ENCODE data around the gene TLR1.

DNA sequence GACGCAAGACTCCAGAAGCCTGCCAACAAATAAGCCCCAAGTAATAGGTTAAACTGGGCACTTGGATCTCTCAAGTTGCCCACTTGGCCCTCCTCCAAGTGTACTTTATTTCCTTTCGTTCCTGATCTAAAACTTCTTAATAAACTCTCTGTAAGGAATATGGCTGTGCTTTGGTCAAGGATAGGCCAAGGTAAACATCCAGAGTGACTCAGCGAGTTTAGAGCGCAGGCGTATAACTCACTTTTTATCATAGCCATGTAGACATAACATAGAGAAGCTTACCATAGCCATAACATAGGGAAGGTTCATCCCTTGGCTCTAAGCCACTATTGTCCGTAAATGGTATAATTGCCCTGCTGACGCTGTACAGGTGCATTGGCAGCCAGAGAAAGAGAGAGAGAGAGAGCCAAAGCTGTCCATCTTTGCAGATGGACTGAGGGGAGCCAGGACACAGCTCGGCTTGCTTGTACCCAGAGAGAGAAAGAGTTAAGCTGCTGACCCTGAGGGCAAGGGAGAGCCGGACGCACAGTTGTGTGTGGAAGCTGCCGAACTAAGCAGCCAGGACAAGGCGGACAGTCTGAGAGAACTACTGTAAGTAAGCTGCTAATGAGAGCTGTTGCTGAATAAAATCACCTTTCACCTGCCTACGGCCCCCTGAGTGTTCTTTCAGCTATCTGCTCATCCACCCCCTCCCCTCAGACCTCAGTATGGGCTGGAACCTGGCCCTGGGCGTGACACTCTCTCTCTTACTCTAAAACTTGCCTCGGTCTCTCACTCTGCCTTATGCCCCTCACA lies 1.8 kb downstream of the TLR1 start:
- TF ChIP-seq, protein P1, sequence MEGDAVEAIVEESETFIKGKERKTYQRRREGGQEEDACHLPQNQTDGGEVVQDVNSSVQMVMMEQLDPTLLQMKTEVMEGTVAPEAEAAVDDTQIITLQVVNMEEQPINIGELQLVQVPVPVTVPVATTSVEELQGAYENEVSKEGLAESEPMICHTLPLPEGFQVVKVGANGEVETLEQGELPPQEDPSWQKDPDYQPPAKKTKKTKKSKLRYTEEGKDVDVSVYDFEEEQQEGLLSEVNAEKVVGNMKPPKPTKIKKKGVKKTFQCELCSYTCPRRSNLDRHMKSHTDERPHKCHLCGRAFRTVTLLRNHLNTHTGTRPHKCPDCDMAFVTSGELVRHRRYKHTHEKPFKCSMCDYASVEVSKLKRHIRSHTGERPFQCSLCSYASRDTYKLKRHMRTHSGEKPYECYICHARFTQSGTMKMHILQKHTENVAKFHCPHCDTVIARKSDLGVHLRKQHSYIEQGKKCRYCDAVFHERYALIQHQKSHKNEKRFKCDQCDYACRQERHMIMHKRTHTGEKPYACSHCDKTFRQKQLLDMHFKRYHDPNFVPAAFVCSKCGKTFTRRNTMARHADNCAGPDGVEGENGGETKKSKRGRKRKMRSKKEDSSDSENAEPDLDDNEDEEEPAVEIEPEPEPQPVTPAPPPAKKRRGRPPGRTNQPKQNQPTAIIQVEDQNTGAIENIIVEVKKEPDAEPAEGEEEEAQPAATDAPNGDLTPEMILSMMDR (IDR thresholded peaks at IDR 0.05) = no peak
- no peak for TF ChIP-seq POLR2A (IDR thresholded peaks at IDR 0.05)

All from tibial nerve (tissue), 3 donors.